ENCODE results near the gene CHI3L1. TPM values are rescaled to one million over a fixed set of nuclear protein-coding genes. Genes with fewer than 3 reads are reported as not detected.
A peak's percentile ranks its signal among the peaks of the same experiment; 100 is the strongest.

CHI3L1 gene
- total and polyA plus RNA-seq, 10 of the 15 experiments (the other 5 are each of a cell fraction or from before 2014, with no cell fraction given), result 0.10 to 1.7 (median 0.39) TPM

GRCh38 chr1:203178821-203179666 is 7.5 kb downstream of the CHI3L1 start:
- no peak overlapping the region for H3K27ac ChIP-seq (ENCODE audit: control insufficient read depth, insufficient read depth)
- H3K4me3 ChIP-seq, result no peak overlapping the region
- BruUV-seq (replicated peaks), result no TSS peak
- intact Hi-C loops (cut with micrococcal nuclease; ENCODE audit: unreplicated experiment), result no loop called here
- TF ChIP-seq MYB (IDR thresholded peaks at IDR 0.05; ENCODE audit: borderline replicate concordance, low read depth, low read length) (no peak), RCOR1 (conservative IDR thresholded peaks at IDR 0.05; ENCODE audit: low read depth, low read length) (no peak), ASH2L (IDR thresholded peaks at IDR 0.05; ENCODE audit: borderline replicate concordance, low read depth) (no peak), CBFB (IDR thresholded peaks at IDR 0.05; ENCODE audit: low read depth) (no peak)
- H3K79me2 ChIP-seq (ENCODE audit: control insufficient read depth, insufficient read depth, low read length), result no peaks in the 10 kb centered on the region
- H3K36me3 ChIP-seq (ENCODE audit: control insufficient read depth in 2 of 2, insufficient read depth in 2 of 2, low read length in 1 of 2), result no peaks in the 10 kb centered on the region
- DNase-seq (ENCODE audit: low read depth, low spot score) (no peak), ATAC-seq (no peak), FAIRE-seq (no peak)
- 0 out of 2 replicates have a peak, but pooled peaks cover 2% of the 10 kb centered on the region for H3K4me1 ChIP-seq (ENCODE audit: control insufficient read depth, insufficient read depth, low read length)
- no peak overlapping the region for H3K9ac ChIP-seq (ENCODE audit: control insufficient read depth, insufficient read depth, low read length)
- no peak overlapping the region for H3K4me2 ChIP-seq (ENCODE audit: control insufficient read depth, insufficient read depth)
- ChIA-PET RAD21 (ENCODE audit: unreplicated experiment) (no interaction called here), CTCF (interaction anchor here (0.9 to 1.1 kb wide), 4 partner anchors 12 to 90 kb away, joined by 3 read pairs; no protein-coding TSS in a partner anchor), SMC1A (ENCODE audit: uncharacterized antibody, unreplicated experiment) (no interaction called here), POLR2A (no interaction called here)
- no peaks in the 10 kb centered on the region; a peak in 2 of 4 replicates for H3K27me3 ChIP-seq (replicated peaks in 1 of 2; ENCODE audit: control insufficient read depth in 2 of 2, insufficient read depth in 2 of 2, low read length in 1 of 2)
- H4K20me1 ChIP-seq (ENCODE audit: control insufficient read depth, insufficient read depth), result no peaks in the 10 kb centered on the region
- H3K9me3 ChIP-seq (replicated peaks; ENCODE audit: control insufficient read depth, insufficient read depth, low read length), result no peaks in the 10 kb centered on the region
- H2AFZ ChIP-seq (ENCODE audit: control insufficient read depth, low read depth, low read length), result no peak overlapping the region
- in situ Hi-C loops (cut with MboI), result no loop called here
- 32% methylated on average over 14 of the region's 14 CpGs for WGBS (ENCODE audit: insufficient coverage, insufficient replicate concordance, low lambda C conversion rate, missing lambda C conversion rate)

- CTCF ChIA-PET, result interaction anchor here (0.9 to 1.1 kb wide), 3 partner anchors 12 to 91 kb away, joined by 3 read pairs; no protein-coding TSS in a partner anchor
- POLR2A ChIA-PET, result no interaction called here
- RAD21 ChIA-PET (ENCODE audit: unreplicated experiment), result no interaction called here
- no peaks in the 10 kb centered on the region for H3K36me3 ChIP-seq (ENCODE audit: control insufficient read depth in 2 of 2, insufficient read depth in 2 of 2, low read length in 1 of 2)
- intact Hi-C loops (cut with micrococcal nuclease; ENCODE audit: unreplicated experiment), result no loop called here
- H3K9me3 ChIP-seq (replicated peaks; ENCODE audit: control insufficient read depth, insufficient read depth, low read length), result no peaks in the 10 kb centered on the region
- DNase-seq (ENCODE audit: low read depth, low spot score) (no peak), FAIRE-seq (no peak), ATAC-seq (peak; percentile 8; the same call in 1 of the 3 replicates)
- no peak overlapping the region for H3K27ac ChIP-seq (ENCODE audit: control insufficient read depth, insufficient read depth)
- in situ Hi-C loops (cut with MboI), result no loop called here
- H4K20me1 ChIP-seq (ENCODE audit: control insufficient read depth, insufficient read depth), result no peaks in the 10 kb centered on the region
- no TSS peak for BruUV-seq (replicated peaks)
- H3K9ac ChIP-seq (ENCODE audit: control insufficient read depth, insufficient read depth, low read length), result no peak overlapping the region
- H3K4me2 ChIP-seq (ENCODE audit: control insufficient read depth, insufficient read depth), result no peak overlapping the region
- H3K4me3 ChIP-seq, result no peak overlapping the region
- 25% methylated on average over 5 of the region's 5 CpGs for WGBS (ENCODE audit: insufficient coverage, insufficient replicate concordance, low lambda C conversion rate, missing lambda C conversion rate)
- no peak overlapping the region for H2AFZ ChIP-seq (ENCODE audit: control insufficient read depth, low read depth, low read length)
- no peaks in the 10 kb centered on the region for H3K79me2 ChIP-seq (ENCODE audit: control insufficient read depth, insufficient read depth, low read length)
- H3K4me1 ChIP-seq (ENCODE audit: control insufficient read depth, insufficient read depth, low read length), result peaks cover 6% of the 10 kb centered on the region; the same call in 1 of the 2 replicates
- H3K27me3 ChIP-seq (replicated peaks in 1 of 2; ENCODE audit: control insufficient read depth in 2 of 2, insufficient read depth in 2 of 2, low read length in 1 of 2), result no peaks in the 10 kb centered on the region; a peak in 2 of 4 replicates
- SMC1A ChIA-PET (ENCODE audit: uncharacterized antibody, unreplicated experiment), result interaction anchor here (0.5 kb wide), 1 partner anchor 64 kb away, joined by 3 read pairs; no protein-coding TSS in a partner anchor
- TF ChIP-seq CHD2 (IDR thresholded peaks at IDR 0.05; ENCODE audit: borderline replicate concordance, low read depth, low read length), result no peak
- no peak for TF ChIP-seq ATF2 (IDR thresholded peaks at IDR 0.05; ENCODE audit: low read length)
- TF ChIP-seq ZNF622 (IDR thresholded peaks at IDR 0.05), result no peak
- no peak for TF ChIP-seq PML (IDR thresholded peaks at IDR 0.05; ENCODE audit: low read length)
- no peak for TF ChIP-seq NR2C1 (IDR thresholded peaks at IDR 0.05)
- no peak for TF ChIP-seq DPF2 (IDR thresholded peaks at IDR 0.05)
- TF ChIP-seq TBL1XR1 (IDR thresholded peaks at IDR 0.05; ENCODE audit: low read depth, low read length), result no peak
- no peak for TF ChIP-seq BRCA1 (IDR thresholded peaks at IDR 0.05; ENCODE audit: low read depth, low read length)
These were observed 8.4 kb downstream of the CHI3L1 start for GRCh38 chr1:203178083-203178482.

Measured in GM12878 (cell line).